NAMALWA (cell line): ENCODE results near the gene GAST.
"Not testable (repeated sequence)": the region's sequence is repeated elsewhere in the genome, so short reads cannot be mapped to it uniquely, and the experiment has no call there.

Experiments
- DNase-seq: peaks from one replicate; pipeline ENCODE4 v3.0.0-alpha.2; 2015; ENCODE audit warnings: low spot score

GAST gene, protein sequence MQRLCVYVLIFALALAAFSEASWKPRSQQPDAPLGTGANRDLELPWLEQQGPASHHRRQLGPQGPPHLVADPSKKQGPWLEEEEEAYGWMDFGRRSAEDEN

DNA sequence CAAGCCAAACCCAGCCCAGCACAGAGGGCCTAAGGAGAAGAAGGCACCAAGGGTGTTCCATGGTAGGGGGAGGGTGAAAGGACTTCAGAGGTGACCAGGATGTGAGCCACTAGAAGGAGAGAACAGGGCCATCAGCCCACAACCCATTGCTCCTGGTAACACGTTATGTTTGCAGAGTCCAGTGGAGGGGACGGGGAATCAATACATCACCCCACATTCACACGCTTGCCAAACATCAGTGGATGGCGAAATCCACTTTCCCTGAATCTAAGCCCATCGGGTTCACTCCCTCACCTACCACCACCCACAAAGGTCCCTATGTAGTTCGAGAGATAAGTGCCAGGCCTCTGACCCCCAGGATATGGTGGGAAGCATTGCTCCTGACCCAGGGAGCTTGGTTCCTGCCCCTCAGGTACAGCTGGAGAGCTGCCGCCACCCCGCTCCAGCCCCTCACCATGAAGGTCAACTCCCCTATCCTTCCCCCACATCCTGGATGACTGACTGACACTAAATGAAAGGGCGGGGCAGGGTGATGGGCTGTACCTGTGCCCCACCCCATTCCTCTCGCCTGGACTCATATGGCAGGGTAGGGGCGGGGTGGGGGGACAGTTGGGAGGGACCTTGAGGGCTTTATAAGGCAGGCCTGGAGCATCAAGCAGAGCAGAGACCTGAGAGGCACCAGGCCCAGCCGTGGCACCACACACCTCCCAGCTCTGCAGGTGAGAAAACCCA, at the start of gene GAST:
Gene GAST (plus strand): TSS at position 663 of the 732 bp plus-strand sequence. CDS start 3,106 bp downstream, outside the sequence.
- no peak for DNase-seq

DNA sequence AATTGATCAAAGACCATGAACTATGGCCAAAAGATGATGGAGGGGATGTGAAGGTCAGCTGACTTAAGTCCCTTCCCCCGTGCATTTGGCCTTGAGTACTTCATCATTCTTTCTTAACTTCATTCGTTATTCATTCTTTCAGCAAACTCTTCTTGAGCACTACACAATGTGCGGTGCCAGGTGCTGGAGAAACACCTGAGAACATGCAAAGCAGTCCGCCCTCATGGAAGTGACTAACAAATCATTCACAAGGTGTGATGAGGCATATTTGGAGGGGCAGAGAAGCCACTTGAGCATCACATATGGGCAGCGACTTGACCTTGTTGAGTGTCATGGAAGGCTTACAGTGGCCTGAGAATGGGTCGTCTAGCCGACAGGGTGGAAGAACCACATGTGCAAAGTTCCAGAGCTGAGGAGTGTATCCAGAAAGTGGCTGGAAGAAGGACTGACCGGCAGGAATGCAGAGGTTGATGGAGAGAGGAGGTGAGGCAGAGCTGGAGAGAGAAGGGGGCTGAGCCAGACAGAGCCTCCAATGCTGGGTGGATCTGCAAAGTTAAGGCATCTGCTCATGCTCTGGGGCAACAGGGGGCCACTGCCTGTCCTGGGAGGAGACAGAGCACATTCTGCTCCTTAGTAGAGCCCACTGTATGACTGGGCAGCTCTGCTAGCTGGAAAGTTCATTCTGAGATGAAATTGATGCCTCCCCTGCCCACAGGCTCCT, 48.5 kb upstream of the GAST start:
- DNase-seq, result peak; percentile 31

DNA sequence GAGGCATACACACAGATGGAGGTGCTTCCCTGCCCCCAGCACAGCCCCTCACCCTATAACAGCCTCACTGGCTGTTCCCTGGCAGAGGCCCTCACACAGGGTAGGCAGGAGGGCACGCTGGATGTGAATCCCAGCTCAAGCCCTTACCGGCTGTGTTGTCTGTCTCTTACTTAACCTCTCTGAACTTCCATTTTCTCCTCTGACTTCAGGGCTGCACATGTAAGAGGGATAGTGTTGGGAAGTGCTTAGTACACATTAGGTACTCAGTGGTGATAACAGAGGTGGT, 48.0 kb upstream of the GAST start:
- no peak for DNase-seq

DNA sequence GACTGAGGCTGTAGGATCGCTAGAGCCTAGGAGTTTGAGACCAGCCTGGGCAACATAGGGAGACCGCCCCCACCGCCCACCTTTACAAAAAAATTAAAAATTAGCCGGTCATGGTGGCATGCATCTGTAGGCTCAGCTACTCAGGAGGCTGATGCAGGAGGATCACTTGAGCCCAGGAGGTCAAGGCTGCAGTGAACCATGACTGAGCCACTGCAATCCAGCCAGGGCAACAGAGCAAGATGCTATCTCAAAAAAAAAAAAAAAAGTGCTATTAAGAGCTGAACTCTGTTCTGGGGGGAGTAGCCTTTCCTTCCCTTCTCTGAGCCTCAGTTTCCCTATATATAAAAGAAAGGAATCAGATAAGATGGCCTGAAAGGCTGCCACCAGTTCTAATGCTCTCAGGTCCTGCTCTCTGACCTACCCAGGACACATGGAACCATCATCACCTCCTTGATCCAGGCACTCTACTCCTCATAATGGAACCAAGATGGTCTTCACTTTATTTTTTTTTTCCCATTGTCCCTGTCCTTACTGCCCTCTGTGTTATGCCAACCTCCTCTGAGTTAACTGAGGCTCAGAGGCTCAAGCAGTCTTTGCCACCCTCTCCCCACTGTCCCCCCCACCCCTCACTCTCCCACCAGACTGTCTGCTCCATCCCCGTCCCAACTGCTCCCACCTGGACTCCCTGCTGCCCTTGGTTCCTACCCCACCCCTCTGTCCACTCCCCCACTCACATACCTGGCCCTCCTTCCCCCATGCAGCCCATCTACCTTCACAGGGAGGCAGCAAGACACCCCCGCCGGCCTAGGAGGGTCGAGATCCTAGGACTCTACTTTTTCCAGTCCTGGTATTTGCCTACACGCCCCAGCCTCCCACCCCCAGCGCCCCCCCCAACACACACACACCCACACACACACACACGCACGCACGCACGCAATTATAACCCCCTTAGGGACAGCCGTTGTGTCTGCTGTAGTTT, 47.3 kb upstream of the GAST start:
- DNase-seq, result no peak

DNA sequence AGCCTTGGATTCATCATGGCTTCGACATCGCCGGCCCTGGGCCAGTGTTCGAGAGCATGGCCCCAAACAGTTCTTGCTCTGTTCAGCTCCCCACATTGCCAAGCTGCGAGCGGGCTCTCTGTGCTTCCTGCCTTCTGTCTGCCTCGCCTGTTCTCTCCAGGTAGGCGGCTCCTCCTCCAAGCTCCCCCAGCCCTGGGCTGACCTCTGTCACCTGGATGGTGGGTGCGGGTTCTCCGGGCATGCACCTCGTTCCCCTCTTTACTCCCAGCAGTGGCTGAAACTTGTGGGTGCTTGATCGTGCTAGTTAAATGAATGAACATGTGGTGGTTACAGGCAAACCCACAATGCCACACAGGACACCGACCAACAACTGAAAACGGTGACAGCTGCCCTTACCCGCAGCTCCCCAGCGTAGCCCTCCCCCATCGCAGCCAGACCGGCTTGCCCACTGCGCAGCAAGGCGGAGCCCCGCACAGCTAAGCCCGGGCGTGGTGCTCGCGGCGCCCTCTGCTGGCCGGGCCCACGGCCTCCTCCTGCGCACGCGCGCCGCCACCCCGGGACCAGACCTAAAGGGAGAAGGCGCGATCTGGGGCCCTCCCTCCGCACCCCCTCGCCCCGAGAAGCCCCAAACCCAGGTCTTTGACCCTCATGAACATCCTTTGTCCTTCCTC, 46.4 kb upstream of the GAST start:
- DNase-seq, result peak; percentile 93

DNA sequence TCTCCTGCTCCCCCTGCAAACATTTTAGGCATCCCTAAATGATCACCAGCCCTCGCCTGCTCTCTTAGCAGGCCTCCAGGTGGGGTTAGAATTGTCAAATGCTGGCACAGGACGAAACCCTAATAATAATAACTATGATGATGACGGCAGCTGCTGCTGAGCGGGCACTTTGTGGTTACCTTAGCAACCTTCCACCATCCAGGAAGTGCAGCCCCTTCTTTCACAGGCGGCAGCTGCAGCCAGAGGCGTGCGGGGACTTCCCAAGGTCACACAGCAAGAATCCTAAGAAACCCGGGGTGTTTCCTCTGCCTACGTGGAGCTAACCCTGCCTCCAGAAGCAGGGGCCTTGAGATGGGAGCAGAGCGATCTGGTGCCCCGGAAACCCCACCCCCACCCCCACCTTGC, 45.9 kb upstream of the GAST start:
- peak; percentile 94 for DNase-seq

DNA sequence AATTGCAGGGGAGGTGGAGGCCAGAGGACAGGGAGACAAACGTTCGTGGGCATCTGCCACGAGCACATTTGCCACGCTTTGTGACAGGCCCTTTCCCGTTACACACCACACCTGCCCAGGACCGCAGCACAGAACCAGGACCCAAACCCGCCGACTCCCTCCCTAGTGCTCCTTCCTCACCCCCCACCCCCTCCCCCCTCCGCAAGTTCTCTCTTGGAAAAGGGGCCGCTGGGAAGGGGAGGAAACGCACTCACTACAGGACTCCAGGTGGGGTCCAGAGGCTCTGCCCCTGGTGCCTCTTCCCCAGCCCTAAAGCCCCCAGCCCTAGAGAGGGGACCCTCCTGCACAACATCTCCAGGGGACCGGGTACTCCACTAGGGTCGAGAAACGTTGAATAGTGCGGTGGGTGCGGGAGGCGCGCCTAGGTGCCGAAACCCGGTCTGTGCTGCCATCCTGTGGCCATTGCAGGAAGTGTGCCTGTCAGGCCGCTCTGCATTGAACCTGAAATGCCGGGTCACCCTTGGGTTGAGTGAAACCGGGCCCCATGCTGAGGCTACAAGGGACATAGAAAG, 45.3 kb upstream of the GAST start:
- peak; percentile 93 for DNase-seq

DNA sequence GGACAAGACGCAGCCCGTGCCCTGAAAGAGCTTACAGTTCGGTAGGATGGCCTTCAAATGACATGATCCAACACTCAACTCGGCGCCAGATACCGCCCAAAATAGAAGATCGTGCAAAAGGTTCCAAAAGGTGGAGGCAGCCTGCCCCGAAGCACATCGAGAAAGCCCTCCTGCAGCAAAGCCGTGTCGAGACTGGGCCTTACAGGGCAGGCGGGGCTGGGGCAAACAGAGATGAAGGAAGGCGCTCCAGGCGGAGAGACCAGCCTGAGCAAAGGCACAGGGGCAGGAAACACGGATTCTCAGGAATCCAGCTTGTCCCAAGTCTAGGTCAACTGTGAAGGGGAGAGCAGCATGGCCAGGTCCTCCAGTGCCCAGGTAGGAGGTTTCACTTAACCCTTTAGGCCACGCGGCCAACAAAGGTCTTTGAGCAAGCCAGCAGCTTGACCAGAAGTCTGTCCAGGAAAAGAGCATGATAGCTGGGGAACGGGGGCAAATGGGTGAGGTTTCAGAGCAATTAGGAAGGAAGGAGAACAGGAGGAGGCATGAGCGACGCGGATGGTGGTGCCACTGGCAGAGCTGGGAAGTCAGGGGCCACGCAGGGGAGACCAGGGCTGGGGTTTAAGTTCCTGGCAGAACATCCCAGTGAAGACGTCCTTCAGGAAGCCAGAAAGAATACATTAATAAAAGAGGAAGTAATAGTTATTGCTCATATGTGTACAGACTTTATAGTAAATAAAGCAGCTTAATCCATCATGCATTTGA, 44.7 kb upstream of the GAST start:
- no peak for DNase-seq

DNA sequence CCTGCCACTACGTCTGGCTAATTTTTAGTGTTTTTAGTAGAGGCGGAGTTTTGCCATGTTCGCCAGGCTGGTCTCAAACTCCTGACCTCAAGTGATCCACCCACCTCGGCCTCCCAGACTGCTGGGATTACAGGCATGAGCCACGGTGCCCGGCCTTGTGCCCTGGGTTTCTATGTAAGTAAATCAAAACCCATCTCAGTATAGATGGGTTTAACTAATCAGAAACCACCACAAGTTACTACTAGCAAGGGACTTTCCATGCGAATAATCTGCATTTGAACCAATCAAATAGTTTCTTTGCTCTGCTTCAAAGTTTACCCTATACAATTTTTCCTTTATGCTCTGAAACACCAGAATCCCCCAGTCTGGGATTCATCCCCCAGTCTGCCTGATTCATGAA, 40.0 kb upstream of the GAST start:
- DNase-seq, result no peak

DNA sequence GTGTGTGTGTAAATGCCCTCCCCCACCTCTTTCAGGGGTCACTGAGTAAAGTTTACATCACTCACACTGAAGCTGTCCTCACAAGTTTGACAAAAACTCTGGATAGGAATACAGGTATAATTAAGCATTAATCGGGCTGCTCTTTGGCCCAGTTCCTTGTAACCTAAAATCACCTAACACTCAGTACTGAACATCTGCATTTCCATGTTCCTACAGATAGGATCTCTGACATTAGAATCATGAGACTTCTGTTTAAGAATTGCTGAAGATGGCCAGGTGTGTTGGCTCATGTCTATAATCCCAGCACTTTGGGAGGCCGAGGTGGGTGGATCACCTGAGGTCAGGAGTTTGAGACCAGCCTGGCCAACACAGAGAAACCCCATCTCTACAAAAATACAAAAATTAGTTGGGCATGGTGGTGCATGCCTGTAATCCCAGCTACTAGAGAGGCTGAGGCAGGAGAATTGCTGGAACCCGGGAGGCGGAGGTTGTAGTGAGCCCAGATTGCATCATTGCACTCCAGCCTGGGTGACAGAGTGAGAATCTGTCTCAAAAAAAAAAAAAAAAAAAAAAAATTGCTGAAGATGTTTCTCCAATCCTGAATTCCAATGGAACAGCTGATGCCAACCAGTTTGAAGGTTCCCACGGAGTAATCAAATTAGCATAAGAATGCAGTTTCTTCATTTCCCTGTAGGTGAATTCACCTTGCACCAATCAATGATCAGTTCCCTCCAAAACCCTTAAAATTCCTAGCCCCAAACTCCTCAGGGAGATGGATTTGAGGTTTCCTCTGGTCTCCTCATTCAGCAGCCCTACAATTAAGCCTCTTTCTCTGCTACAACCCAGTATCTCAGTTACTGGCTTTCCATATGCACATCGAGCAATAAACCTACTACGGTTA, 36.7 kb upstream of the GAST start:
- DNase-seq, result not testable (repeated sequence)

DNA sequence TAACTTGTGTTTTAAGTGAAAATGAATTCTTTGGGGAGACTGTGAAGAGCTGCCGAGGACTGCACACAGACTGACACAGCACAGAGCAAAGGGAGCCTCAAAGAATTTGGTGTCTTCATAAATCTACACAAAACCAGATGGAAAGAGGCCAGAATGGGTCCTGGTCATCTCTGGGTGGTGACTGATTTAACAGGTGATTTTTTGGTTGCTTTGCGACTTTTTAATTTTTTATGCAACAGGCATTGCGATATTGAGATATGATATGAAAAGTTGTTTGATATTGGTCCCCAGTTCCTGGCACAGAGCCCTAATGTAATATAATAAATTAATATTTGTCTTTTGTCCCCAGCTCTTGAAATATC, 36.1 kb upstream of the GAST start:
- DNase-seq, result no peak

DNA sequence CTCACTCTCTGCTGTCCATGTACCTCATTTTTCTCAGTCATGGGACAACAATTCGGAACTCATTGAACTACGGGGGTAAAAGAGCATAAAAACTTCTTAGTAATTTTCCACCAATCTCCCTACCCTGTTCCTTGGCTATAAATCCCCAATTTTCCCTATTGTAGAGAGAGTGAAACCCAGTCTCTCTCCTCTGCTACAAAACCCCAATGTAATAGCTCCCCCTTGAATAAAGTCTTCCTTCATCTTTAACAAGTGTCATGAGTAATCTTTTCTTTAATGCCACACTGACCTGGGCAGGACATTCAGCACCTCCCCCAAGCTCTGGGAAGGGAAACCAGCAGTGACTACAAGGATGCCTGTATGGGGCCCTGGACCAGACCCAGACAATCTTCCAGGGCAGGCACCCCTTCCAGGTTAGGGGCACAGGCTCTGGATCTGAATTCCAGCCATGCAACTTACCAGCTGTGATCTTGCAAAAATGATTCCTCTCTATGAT, 33.7 kb upstream of the GAST start:
- DNase-seq, result no peak

DNA sequence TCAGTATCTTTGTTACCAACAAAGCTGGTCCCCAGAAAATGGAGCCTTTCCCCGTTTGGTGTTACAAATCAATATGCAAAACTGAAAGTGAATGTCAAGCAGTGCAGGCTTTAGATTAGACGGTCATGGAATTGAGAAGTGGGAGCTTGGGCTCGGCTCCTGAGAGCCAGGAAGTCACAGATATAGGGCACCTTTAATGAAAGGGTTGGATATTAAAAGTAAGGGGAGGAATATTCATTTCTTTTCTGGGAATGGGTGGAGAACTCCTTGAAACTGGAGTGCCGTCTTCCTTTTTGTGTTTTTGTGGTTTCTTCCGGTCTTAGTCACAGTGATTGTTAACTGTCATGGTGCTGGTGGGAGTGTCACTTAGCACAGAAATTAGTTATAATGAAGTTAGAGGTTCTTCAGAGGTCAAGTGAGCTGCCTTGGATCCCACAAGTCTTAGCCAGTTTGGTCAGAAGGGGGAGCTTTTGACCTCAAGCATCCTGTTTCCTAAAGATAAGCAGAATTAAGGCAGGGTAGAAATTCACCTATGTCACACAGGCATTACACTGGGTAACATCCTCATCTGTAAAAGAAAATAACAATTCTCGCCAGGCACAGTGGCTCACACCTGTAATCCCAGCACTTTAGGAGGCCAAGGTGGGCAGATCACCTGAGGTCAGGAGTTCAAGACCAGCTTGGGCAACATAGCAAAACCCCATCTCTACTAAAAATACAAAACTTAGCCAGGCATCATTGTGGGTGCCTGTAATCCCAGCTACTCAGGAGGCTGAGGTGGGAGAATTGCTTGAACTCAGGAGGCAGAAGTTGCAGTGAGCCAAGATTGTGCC, 33.0 kb upstream of the GAST start:
- peak; percentile 58 for DNase-seq

DNA sequence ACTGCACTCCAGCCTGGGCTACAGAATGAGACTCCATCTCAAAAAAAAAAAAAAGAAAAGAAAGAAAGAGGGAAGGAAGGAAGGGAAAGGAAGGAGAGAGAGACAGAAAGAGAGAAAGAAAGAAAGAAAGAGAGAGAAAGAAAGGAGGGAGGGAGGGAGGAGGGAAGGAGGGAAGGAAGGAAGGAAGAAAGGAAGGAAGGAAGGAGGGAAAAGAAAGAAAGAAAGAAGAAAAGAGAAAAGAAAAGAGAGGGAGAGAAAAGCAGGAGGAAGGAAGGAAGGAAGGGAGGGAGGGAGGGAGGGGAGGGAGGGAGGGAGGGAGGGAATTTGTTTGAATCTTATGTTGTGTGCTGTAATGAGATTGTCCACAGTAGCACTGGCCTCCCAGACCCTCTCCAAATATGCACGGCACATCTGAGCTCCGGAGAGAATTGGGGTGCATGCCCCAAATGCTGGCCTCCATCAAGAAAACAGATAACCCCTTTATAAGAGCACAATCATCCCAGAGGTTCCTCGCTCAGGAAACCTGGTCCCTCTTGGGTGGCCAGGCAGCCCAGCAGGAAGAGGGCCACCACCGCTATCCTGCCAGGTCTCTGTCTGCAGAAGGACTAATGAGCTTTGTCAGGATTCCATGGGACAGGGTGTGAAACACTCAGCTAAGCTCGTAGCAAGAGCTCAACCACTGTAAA, 32.2 kb upstream of the GAST start:
- DNase-seq, result no peak

DNA sequence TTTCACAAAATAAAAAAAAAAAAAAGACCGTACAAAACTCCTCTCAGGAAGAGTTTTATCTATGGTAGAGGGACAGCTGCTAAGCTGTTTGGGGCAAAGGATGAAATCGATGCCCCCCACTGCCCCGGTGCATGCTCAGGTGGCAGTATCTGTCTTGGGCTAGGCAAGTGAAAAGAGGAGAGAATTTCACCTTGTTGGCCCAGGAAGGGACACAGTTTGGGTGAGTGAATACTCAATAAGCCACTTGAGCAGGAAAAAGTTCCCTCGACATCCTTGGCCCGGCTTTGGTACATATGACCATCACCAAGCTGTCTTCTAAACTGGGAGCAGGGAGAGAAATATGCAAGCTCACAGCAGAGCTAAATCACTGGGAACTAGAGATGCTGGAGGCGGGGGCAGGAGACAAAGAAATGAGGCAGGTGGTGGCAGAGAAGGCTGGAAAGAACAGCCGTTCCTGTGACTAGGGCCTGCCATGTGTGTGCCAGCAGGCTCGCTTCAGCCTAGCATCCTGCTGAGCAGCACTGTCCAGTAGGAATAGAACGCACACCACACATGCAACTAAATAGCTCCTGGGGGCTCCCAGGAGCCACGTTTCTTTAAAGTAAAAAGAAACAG, 31.6 kb upstream of the GAST start:
- DNase-seq, result no peak

DNA sequence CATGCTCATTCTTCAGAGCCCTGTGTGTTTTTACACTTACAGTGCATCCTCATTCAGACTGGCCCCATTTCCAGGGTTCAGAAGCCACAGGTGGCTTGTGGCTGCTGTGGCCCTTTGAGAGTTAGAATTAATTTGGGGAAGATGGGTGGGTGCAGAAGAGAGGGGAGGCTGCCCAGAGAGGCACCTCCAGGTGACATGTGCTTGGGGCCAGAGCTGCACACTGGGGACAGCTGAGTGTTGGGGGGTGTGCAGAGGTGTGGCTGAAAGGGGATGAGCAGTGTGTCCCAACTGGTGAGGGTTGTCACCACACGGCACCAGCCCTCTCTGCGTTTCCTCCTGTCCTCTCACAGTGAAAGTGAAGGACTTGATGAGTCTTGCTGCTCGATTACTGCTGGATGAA, 30.4 kb upstream of the GAST start:
- no peak for DNase-seq

DNA sequence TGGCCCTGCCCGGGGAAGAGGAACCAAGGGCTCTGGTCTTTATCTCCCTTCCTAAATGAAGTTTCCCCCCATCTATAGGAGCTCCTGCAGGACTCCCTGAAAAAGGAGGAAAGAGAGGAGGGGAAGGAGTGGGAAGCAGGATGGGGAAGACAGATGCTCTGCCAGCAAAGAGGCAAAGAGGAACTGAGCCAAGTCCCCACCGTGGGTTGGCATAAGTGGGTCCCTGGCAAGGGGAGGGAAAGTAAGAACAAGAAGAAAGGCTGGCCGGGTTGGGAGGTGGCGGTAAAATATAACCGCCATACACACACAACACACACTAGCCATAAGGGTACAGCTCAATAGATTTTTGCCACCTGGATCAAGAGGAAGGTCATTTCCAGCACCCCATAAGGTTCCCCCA, 29.5 kb upstream of the GAST start:
- no peak for DNase-seq
